Activated T-cell treated with anti-CD3 and anti-CD28 coated beads for 4 hours (primary cell): ENCODE results near the gene RBM5.
"Not testable (repeated sequence)": the region's sequence is repeated elsewhere in the genome, so short reads cannot be mapped to it uniquely, and the experiment has no call there.

Experiments used
- DNase-seq: peaks from one replicate; pipeline ENCODE4 v3.0.0-alpha.2; 2020

RBM5 gene

DNA sequence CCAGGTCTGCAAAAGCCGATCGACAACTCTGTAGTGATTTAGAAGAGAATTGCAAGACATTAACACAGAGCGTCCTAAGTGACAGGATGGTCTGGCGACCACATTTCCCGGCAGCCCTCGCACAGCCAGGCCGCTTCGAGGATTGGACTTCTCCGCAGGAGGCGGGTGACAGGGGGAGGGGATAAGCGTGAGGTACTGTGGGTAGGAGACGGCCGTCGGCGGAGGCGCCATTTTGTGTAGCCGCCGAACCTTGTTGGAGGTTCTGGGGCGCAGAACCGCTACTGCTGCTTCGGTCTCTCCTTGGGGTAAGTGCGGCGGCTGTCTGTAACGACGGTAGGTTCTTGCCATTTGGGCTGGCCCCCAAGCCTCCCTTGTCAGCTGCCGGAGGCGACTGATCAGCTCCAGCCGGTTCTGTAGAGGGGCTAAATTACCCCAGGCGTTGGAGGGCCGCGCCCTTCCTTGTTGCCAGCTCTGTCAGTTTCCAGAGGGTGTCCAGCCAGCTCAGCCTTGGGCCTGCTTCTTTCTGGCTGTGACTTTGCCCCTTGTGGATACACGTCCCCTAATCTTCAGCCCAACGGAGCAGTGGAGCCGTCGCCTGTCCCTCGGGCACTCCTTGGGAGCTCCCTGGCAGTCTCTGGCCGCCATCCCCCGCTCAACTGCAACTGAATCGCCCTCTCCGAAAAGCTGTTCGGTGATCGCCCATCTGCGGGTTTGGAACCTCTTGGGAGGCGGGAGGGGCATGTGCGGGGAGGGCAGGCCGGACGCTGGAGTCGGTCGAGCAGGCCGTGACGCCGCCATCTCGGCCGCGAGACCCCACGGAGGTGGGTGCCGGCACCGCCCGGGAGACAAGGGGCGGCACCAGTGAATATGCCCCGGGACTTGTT lies at the start of gene RBM5:
Gene RBM5, plus strand, starts transcription at position 195 of the 884 bp plus-strand sequence. CDS start 1,516 bp downstream, outside the sequence.
- DNase-seq, result peak; percentile 84

- no peak for DNase-seq
These were observed 43.7 kb upstream of the RBM5 start for GRCh38 chr3:50044976-50045375.

GRCh38 chr3:50047426-50047825 lies 41.3 kb upstream of the RBM5 start:
- DNase-seq, result no peak

GRCh38 chr3:50050361-50050760 lies 38.4 kb upstream of the RBM5 start:
- DNase-seq, result no peak

- no peak for DNase-seq
These were observed 31.0 kb upstream of the RBM5 start for GRCh38 chr3:50057756-50058155.

DNA sequence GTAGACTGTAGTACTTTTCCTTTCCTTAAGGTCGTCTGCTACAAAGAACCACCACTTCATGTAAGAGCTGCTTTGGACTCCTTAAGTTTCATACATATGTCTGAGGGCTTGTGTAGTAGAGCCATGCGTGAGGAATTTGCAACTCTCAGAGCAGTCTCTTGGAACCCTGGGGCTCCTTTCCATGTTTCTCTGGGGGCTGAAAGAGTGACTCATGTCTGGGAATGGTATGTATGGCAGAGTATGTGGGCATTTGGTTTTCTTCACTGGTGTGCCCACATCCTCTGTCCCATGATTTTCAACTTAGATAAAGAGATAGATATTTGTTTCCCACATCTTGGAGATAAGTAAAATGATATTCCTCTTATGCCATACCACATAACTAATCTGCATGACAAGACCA lies 20.6 kb upstream of the RBM5 start:
- no peak for DNase-seq

DNA sequence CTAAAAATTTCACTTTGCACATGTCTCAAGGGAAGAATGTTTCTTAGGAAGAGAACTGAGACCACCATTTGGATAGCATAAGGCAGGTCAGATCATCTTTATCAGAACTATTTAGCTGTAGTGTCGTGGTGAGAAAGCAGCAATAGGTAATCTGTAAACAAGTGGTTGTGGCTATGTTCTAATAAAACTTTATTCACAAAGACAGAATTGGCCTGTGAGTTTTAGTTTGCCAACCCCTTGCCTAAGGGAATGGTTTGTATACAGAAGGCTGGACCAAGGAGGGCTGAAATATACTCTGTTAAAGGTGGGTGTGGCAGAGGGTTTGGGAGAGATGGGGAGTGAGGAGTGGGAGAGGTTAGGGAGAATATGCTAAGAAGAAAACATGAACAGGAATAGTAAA lies 10.6 kb upstream of the RBM5 start:
- DNase-seq, result no peak

DNA sequence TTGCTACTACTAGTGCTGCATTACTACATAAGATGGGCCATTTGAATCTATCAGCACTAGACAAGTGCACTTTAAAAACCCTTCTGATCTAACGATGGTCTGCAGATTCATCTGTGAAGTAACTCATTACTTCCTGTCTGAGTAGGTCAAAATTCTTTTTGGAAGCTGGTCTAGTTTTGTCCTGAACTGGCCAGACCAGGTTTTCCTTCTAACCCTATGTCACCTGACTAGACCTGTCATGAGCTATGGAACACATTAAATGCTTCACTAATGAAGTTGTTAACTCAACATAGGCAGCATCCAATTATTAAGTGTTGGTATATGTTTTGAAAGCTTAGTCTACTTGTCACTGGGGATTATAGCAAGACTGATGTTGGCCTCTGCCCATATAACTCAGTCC lies 10.1 kb upstream of the RBM5 start:
- DNase-seq, result no peak

GRCh38 chr3:50084951-50085350 lies 3.8 kb upstream of the RBM5 start:
- DNase-seq, result not testable (repeated sequence)

- DNase-seq, result no peak
These were observed 858 bp downstream of the RBM5 start for GRCh38 chr3:50089609-50089945.

- no peak for DNase-seq
These were observed 2.3 kb downstream of the RBM5 start for GRCh38 chr3:50090984-50091383.

DNA sequence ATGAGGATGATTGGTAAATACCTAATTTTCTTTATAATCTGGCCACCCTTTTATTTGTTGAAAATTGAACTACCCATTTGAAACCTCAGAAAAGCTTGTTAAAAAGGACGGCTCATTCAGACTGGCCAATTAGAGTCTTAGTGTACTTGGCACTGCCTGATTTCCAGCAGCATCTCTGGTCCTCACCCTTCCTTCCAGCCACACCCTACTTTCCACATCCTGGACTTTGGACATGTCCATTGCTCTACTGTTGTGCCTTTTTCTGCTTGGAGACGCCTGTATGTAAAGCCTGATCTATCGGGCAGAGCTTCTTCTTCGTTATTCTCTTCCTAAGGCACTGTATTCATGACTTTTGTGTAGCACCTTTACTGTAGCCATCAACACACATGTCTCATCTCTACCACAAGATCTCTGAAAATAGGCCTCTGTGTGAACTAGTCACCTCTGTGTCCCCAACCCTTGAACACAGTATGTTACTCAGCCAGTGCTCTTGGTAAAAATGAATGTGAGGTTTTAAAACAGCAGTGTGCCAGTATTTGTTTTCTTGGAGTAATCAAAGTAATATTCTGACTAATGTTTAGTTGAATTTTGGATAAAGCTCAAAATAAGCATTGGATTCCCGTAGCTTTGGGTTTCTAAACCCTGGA lies 6.8 kb downstream of the RBM5 start:
- DNase-seq, result no peak

DNA sequence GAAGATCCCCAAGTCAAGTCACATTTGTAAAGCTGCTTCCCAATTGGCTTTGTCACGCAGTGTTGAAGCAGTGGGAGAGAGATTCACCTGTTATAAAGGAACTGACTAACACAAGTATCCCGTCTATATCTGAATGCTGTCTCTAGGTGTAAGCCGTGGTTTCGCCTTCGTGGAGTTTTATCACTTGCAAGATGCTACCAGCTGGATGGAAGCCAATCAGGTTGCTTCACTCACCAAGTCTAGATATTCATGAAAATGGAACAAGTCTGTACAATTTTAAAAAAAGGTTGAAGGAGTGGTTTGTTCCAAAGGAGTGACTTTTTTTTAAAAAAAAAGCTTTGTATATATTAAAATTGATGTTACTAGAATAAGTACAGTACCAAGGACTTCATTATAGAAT lies 11.7 kb downstream of the RBM5 start:
- no peak for DNase-seq

GRCh38 chr3:50100956-50101845 lies 12.5 kb downstream of the RBM5 start:
- no peak for DNase-seq

- DNase-seq, result no peak
These were observed 13.8 kb downstream of the RBM5 start for GRCh38 chr3:50102558-50102957.

GRCh38 chr3:50111757-50112156 lies 23.0 kb downstream of the RBM5 start:
- no peak for DNase-seq

- no peak for DNase-seq
These were observed 23.7 kb downstream of the RBM5 start for GRCh38 chr3:50112462-50112861.

DNA sequence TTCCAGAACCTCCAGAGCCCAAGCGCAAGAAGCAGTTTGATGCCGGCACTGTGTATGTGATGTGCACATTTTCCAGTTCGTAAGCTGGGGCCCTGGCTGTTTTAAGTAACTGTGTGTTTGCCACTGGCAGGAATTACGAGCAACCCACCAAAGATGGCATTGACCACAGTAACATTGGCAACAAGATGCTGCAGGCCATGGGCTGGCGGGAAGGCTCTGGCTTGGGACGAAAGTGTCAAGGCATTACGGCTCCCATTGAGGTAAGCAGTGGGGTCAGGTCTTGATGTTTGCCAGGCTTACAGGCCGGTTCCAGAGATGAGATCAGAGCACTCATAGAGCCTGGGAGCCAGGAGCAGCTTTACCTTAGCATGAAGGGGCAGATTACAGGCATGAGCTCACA lies 28.4 kb downstream of the RBM5 start:
- DNase-seq, result no peak

DNA sequence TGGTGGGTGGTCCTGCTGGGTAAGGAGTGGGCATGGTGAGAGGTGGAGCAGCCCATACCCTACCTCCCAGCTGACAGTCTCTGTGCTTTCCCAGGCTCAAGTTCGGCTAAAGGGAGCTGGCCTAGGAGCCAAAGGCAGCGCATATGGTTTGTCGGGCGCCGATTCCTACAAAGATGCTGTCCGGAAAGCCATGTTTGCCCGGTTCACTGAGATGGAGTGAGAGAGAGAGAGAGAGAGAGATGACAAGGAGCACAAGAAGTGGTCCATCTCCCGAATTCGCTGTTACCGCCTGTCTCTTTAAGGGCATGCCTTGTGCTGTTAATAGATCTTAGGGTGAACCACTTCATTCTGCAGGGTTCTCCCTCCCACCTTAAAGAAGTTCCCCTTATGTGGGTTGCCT lies 29.5 kb downstream of the RBM5 start:
- no peak for DNase-seq

DNA sequence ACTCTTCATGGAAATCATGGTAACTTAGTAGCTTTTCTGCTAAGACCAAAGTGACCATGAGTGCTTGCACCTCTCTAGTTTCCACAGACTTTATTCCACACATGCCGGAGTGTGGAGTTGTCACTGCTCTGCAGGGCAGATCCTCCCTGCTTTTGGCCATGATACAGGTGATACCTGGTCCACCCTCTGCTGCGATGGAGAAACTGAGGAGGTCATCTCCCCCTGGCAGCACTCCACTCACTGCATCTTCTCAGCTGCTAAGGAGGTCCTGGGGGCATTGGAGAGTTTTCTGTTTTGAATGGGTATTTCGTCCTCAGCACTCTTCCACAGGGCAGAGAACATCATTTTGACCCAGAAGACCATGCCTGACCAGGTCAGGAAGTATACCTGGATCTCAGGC lies 31.1 kb downstream of the RBM5 start:
- DNase-seq, result no peak

DNA sequence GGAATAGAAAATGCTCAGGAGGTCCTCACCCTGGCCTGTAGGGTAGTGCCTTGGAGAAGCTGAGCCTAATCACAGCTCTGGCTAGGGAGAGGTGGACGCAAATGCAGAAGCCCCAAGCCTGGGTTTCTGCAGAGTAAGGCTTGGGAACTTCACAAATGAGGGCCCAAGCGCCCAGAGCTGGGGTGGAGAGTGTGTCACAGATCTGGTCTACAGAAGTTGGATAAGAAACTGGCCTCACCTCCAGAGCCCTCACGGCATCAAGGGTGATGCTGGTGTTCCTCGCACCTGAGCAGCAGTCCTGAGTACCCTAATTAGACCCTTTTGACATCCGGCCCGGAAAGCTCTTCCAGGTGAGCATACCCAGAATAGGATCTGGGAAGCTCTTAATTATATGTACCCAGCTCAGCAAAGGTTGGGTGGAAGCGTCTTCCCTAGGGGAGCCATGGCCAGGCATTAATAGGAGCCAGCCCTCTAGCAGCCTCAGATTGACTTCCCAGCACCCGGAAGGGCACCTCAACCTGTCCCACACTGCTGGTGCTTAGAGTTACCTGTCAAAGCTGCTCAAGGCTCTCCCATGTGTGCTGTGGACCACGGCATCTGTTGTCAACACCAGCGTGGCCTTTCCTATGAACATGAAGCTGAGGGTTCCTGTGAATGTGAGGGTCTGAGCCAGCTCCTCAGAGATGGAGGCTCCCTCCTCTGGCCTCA lies 31.8 kb downstream of the RBM5 start:
- DNase-seq, result no peak

DNA sequence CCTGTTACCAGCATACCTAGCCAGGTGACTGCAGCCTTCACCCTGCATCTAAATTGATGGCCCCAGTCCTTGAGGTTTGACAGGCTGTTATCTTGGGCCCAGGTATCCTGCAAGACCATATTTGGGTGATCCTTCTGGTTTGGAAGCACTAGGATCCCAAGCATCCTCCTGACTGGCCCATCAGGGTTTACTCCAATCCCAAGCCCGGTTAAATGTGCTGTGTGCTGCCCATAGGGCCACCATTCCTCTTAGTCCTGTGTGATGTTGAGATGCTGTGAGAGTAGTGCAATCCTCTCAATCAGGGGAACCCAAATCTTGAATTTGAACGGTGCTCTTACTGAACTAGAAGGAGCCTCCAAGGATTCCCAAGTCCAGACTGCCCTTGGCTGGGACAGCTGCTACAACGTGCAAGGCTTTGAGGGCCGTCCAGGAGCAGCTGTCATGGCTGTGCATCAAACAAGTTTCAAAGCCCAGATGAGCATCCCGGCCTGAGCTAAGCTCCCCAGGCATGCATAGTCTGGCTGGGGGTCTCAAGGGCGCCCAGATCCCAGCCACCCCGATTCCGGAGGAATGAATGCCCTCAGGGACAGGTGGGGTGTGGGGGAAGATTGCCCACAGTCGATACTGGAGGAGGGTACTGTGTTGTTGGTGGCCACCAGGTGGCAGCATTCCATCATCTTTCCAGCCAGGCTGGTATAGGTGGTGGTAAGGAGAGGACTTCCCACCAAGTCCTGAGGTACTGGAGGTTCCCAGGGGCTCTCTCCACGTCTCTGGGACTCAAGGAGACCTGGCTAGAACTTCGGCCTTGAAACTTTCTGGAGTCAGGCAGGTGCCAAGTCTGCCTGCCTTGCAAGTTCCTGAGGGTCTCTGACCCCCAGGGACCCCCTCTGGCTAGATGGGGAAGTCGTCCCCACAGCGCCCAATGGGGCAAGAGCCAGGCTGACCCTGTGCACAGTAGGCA lies 32.6 kb downstream of the RBM5 start:
- DNase-seq, result peak; percentile 56
